Measurements from ENCODE around the gene RMRP.

- TF ChIP-seq GATA2 (IDR thresholded peaks at IDR 0.05; ENCODE audit: low read depth, low read length) (no peak), GATA3 (IDR thresholded peaks at IDR 0.05; ENCODE audit: low read depth, low read length) (no peak)
These were observed 30.2 kb upstream of the RMRP start for GRCh38 chr9:35687972-35688557.
